ENCODE data around the gene XXYLT1. TPM values are rescaled to one million over a fixed set of nuclear protein-coding genes. Genes with fewer than 3 reads are reported as not detected.

XXYLT1 gene
- total RNA-seq, 1 donor from 2014 or later = 8.9 TPM

DNA sequence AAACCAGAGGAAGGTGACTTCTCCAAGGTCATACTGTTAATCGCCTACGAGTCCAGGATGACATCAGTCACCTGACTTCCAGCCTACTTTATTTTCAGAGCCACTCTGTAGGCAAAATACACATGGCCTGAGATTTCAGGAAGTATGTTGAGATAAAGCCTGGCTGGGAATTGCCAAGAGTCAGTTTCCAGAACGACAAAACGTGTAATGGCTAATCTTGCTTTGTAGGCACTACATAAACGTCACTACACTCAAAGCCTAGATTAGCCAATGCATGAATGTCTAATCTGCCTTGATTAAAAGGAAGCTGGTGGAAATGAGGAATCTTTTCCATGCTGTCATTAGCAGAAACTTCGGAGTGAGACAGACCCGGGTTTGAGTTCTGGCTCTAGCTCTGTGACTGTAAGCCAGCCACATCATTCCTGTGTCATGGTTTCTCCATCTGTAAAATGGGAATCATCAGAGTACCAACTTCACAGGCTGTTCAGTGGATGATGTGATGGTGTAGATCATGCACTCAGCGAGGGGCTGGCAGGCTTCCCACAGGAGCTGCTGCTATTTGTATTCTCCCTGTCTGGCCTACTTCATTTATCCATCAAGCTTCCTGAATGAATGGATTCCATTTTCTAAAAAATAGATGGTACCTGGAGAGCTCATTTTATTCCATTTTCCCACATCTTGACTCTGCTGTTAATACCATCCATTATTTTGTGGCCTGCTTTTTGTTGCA, 241.9 kb downstream of the XXYLT1 start:
- Histone ChIP-seq H3K27ac (no peak overlapping the region), H3K36me3 (no peaks in the 10 kb centered on the region), H3K27me3 (ENCODE audit: low read depth) (peaks cover 3% of the 10 kb centered on the region), H3K4me1 (peaks cover 21% of the 10 kb centered on the region), H3K9me3 (no peaks in the 10 kb centered on the region), H3K4me3 (no peak overlapping the region)
- ATAC-seq (no peak), DNase-seq (no peak)
- intact Hi-C loops (cut with DNase I) = no loop called here
- TF ChIP-seq, protein P1, sequence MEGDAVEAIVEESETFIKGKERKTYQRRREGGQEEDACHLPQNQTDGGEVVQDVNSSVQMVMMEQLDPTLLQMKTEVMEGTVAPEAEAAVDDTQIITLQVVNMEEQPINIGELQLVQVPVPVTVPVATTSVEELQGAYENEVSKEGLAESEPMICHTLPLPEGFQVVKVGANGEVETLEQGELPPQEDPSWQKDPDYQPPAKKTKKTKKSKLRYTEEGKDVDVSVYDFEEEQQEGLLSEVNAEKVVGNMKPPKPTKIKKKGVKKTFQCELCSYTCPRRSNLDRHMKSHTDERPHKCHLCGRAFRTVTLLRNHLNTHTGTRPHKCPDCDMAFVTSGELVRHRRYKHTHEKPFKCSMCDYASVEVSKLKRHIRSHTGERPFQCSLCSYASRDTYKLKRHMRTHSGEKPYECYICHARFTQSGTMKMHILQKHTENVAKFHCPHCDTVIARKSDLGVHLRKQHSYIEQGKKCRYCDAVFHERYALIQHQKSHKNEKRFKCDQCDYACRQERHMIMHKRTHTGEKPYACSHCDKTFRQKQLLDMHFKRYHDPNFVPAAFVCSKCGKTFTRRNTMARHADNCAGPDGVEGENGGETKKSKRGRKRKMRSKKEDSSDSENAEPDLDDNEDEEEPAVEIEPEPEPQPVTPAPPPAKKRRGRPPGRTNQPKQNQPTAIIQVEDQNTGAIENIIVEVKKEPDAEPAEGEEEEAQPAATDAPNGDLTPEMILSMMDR (IDR thresholded peaks at IDR 0.05) = no peak

DNA sequence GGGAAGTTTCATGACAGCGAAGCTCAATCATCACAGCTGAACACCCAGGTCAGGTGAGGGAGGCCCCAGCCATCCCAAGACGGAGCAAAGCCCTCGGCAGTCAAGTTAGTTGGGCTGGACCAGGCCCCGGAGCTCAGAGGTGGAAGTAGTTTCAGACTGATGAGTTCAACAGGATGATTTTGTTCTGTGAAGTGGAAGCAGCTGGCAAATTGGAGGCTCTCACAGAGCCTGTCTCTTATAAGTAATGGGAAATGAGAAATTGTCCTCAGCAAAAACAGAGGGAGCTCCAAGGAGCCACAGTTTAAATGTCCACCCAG, 245.1 kb downstream of the XXYLT1 start:
- no peaks in the 10 kb centered on the region for H3K27me3 ChIP-seq (ENCODE audit: low read depth)
- no peak overlapping the region for H3K27ac ChIP-seq
- peaks cover 5% of the 10 kb centered on the region for H3K4me1 ChIP-seq
- DNase-seq (no peak), ATAC-seq (no peak)
- no peaks in the 10 kb centered on the region for H3K36me3 ChIP-seq
- H3K9me3 ChIP-seq = no peaks in the 10 kb centered on the region
- intact Hi-C loops (cut with DNase I) = no loop called here
- TF ChIP-seq, protein P1 (IDR thresholded peaks at IDR 0.05) = no peak
- H3K4me3 ChIP-seq = no peak overlapping the region

DNA sequence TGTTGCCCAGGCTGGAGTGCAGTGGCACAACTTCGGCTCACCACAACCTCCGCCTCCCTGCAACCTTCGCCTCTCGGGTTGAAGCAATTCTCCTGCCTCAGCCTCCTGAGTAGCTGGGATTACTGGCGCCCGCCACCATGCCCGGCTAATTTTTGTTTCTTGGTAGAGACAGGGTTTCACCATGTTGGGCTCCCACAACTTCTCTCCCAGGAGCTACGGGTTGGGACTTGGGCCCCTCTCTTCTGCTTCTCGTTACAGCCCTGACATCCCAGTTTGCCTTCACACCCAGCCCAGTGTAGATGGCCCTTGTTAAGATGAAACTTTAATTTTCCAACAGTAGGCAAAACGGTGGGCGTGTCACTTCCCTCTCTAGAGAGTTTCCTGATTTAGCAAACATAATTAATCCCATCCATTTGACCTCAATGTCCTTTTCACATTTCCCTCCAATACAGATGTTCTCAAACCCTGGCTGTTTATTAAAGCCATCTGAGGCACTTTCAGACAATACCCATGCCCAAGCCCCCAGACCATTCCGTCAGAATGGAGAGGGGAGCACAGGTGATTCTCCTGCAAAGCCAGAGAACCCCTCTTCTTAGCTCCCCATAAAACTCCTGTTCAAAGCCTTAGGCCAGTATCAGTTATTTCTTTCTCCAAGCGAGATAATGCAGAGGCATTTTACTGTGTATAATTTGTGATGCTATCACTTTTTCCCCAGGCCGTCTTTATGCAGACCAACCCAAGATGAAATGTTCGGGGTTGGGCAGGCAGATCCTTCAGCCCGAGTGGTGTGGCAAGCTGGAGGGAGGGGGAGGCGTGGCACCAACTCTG, 245.7 kb downstream of the XXYLT1 start:
- Histone ChIP-seq H3K9me3 (no peaks in the 10 kb centered on the region), H3K36me3 (no peaks in the 10 kb centered on the region), H3K27ac (no peak overlapping the region), H3K4me3 (no peak overlapping the region), H3K27me3 (ENCODE audit: low read depth) (no peaks in the 10 kb centered on the region), H3K4me1 (peaks cover 3% of the 10 kb centered on the region)
- no peak for DNase-seq
- ATAC-seq = no peak
- TF ChIP-seq, protein P1 (IDR thresholded peaks at IDR 0.05) = no peak
- intact Hi-C loops (cut with DNase I) = no loop called here

DNA sequence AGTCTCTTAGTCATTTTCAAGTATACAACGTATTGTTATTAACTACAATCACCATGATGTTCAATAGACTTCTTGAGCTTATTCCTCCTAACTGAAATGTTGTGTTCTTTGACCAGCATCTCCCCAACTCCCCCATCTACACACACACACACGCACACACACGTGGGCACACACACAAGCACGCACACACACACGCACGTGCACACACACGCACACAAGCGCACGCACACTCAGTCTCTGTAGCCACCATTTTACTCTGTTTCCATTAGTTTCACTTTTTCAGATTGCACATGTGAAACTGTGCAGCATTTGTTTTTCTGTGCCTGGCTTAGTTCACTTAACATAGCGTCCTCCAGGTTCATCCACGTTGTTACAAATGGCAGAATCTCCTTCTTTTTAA, 247.0 kb downstream of the XXYLT1 start:
- H3K4me3 ChIP-seq = no peak overlapping the region
- H3K9me3 ChIP-seq = no peaks in the 10 kb centered on the region
- TF ChIP-seq, protein P1 (IDR thresholded peaks at IDR 0.05) = no peak
- DNase-seq (no peak), ATAC-seq (no peak)
- intact Hi-C loops (cut with DNase I) = no loop called here
- H3K36me3 ChIP-seq = no peaks in the 10 kb centered on the region
- no peaks in the 10 kb centered on the region for H3K4me1 ChIP-seq
- H3K27me3 ChIP-seq (ENCODE audit: low read depth) = no peaks in the 10 kb centered on the region
- H3K27ac ChIP-seq = no peak overlapping the region

DNA sequence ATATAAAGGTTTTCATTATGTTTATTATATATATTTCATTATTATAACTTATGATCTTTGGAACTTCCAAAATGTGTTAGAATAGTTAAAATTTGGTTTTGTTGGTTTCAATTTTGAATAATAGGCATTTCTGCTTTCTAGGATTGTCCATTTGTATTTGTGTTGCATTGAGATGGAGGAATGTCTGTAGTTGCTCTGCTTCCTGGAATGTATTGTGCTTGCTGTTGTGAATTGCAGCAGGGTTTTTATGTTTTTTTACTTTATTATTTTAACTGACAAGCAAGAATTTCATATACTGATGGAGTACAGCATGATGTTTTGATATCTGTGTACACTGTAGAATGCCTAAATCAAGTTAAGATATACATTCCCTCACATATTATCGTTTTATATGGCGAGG, 247.4 kb downstream of the XXYLT1 start:
- Histone ChIP-seq H3K4me1 (no peaks in the 10 kb centered on the region), H3K27me3 (ENCODE audit: low read depth) (no peaks in the 10 kb centered on the region), H3K27ac (no peak overlapping the region), H3K4me3 (no peak overlapping the region), H3K9me3 (no peaks in the 10 kb centered on the region), H3K36me3 (no peaks in the 10 kb centered on the region)
- ATAC-seq (no peak), DNase-seq (no peak)
- TF ChIP-seq, protein P1 (IDR thresholded peaks at IDR 0.05) = no peak
- intact Hi-C loops (cut with DNase I) = no loop called here
